IPS-NIHi7 (cell line): ENCODE results near the gene FAP.

Source experiments
- DNase-seq: peaks from one replicate; pipeline ENCODE4 v3.0.0; 2012; ENCODE audit warnings: mixed read lengths; ENCODE audit errors: extremely low spot score

FAP gene, protein sequence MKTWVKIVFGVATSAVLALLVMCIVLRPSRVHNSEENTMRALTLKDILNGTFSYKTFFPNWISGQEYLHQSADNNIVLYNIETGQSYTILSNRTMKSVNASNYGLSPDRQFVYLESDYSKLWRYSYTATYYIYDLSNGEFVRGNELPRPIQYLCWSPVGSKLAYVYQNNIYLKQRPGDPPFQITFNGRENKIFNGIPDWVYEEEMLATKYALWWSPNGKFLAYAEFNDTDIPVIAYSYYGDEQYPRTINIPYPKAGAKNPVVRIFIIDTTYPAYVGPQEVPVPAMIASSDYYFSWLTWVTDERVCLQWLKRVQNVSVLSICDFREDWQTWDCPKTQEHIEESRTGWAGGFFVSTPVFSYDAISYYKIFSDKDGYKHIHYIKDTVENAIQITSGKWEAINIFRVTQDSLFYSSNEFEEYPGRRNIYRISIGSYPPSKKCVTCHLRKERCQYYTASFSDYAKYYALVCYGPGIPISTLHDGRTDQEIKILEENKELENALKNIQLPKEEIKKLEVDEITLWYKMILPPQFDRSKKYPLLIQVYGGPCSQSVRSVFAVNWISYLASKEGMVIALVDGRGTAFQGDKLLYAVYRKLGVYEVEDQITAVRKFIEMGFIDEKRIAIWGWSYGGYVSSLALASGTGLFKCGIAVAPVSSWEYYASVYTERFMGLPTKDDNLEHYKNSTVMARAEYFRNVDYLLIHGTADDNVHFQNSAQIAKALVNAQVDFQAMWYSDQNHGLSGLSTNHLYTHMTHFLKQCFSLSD

DNA sequence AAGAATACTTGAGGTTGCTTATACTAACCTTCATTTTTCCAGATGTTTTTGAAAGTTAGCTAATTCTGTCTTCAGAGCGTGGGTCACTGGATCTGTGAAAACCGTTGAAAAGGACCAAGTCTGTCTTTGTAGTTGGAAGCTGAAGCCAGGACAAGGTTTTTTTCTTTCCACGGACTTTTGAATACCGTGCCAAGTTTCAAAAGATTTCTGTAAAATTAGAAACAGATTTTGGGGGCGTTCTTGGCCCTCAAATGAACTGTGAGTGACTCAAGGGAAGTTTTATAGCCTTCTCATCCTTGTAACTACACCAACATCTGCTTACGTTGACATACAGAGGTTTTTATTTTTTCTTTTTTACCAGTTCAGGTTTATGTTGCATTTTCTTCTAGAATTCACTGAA lies at the start of gene FAP:
FAP (minus strand) TSS at position 152 of the 400 bp plus-strand sequence; CDS start at position 34, 118 bp downstream.
- no peak for DNase-seq

DNA sequence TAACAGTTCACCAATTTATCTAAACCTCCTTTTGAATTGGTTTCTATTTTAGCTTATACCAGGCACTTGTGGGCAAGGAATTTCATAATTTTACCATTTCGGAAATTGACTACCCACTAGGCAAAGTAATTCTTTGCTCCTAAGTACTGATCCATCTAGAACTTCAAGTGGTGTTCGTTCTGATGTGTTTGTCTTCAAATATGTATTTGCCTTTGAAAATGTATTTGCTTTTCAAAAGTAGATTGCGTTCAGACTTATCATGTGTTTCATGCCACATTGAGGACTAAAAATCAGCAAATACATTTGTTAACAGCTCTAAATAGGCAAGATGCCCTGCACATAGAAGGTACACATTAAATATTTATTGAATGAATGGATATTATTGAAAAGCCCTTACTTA lies 48.5 kb upstream of the FAP start:
- DNase-seq = no peak

DNA sequence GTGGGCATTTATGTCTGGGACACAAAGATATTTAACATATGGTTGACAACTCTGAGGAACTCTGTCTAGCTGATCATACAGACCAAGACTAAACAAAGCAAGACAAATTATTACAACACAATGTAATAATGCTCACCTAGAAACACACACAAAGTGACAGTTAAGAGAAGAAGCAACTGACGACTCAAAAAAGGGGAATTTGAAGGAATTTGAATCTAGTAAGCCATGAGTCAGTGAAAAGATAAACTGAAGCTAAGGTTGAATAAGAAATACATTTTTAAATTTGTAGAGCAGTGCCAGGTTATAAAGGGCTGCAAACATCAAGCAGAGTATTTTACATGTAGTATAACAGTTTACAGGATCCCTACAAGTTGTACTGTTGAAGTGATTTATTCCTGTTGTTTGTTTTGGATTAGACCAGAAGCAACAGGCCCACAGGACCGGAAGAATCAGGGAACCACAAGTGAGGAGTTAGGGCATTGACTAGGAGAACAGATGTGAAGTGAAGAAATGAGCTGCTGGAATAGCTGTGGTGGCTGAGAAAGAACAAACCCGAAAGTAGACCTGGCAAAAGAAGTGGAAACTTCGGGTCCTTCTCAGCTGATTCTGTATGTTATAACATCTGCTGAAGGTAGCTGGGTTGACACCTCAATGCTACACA lies 39.6 kb upstream of the FAP start:
- no peak for DNase-seq

DNA sequence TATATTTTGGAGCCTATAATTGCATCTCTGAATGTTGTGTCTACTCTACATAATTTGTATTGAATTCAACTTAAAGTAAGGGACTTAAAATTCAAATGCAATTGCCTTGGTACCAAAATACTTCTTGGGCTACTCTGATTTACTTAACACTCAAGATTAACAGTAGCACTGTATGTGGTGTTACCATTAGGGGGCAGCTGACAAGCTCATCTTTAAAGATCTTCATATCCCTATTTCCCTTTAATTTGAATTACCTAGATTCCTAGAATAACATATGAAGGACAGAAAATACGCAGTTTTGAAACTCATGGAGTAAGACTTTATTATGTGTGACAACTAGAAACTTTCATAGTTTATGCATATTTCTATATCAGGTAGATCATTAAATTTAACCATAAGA lies 37.4 kb upstream of the FAP start:
- no peak for DNase-seq

DNA sequence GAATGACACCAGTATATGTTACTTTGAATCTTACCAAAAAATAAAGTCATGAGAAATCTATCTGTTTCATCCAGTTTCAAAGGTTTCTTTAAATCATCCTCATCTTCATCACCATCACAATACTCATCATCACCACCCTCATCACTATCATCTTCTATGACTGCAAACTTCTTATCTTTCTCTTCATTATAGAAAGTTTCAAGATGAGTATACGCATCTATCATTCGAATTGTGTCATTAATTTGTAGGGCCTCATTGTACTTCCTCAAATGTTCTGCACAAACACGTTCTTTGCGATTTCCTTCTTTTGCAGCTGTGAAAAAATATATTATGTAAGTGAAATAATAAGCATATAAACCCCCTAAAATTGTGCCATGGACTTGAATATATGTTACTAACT lies 34.1 kb upstream of the FAP start:
- no peak for DNase-seq

DNA sequence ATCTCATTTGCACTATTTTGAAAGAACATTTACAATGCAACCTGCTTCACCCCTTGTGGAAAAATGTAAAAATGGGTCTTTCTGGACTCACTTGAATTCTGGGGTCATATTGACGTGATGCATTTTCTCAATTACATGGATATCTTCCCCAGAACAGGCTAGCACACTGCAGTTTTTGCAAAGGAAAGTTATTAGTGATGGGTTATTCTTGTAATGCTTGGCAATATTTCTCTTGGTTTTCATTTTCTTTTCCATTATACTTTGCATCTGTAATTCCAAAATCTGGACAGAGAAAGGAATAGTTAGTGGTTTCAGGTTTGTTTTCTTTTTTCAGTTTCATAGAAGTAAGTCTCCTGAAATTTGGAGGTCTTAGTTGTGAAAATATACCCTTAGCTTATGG lies 24.8 kb upstream of the FAP start:
- DNase-seq = no peak

DNA sequence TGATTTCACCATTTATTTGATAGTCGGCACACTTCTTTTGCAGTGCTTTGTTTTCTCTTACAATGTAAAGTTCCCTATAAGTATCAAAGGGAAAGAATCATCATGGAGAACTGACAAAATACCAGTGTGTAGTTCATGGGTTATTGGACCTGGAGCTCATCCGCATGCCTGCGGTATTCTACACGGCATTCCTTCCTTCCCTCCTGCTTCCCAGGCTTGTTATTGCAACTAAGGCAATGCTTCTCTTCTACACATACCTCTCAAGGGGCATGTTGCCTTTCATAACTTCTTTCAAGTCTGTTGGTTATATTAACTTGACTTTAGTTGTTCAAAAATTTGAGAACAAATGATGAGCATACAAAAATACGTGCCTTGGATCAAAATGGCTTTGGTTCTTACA lies 24.3 kb upstream of the FAP start:
- no peak for DNase-seq

DNA sequence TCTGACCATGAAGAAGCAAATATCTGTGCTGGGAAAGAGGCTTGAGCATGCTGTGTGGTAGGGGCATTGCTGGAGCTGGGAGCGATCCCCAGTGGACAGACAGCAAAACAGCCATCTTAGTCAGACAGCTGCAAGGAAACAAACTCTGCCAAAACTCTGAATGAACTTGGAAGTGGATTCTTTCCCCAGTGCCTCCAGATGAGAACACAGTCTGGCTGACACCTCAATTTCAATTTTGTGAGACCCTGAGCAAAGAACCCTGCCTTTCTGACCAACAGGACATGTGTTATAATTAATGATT lies 23.2 kb upstream of the FAP start:
- no peak for DNase-seq

DNA sequence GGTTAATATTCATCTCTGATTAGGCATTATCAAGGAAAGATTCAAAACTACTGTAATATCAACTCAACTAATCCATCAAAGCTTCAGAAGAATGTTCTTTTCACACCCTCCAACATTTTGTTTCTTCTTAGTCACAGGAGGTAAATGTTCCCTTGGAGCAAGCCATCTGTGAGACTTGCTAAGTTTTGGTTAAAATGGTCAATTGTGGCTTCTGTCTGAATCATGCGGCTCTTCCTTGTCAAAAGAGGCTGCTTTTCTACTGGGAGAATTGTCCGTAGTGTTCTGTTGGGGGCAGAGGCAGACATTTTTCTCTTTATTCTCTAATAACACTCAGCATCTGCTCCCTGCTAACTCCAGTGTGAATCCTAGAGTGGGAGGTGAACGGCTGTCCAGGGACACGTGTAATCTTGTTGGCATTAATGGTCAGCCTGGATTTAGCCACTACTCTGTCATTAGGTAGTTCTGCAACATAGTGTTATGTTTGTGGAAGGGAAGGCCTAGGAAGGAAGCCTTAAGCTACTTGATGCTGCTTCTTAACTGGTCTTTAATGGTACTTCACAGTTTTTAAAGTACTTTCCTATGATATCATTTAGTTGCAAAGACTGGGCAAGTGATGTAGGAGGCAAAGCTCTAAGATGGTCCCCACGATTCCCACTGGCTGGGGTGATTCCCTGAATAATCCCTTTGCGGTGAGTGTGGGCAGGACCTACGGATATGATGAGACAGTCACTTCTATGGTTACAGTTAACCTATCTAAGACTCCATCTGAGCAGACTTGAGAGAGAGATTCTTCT lies 22.6 kb upstream of the FAP start:
- no peak for DNase-seq

DNA sequence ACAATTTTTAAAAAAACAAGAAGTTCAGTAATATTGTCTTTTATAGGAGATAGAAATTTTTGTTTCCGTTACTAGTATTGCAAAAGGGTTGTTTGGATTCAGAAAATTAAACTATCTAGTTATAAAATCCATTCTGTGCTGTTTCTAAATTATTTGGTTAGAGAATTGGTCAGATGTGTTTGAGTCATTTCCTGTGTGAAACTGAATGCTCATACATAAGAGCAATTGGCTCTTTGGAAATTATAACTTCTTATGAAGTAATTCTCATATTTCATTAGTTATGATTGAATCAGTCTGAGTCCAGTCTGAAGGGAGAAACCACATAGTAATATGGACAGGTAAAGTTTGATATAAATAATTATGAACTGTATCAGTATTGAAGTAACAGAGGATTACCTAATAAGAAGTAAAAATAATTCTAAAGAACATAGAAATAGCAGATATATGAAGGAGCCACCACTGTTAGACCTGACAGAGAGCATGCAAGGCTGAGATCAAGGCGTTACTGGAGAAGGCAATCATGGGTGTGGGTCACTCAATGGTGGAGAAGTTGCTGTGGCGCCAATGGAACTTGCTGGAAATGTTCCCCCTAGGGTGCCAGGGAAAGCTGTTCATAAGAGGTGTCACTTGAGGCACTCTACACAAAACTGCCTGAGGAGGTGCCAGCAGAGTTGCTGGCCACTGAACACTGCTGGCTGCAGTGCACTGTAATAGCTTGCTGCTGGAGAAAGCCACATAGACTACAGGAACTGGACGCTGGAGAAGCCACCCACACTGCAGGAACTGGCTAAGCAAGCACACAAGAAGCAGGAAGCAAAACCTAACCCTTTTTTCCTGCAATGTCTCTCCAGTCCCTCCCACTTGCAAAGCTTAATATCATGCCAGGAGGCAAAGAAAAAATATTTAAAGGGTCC lies 18.0 kb upstream of the FAP start:
- no peak for DNase-seq

DNA sequence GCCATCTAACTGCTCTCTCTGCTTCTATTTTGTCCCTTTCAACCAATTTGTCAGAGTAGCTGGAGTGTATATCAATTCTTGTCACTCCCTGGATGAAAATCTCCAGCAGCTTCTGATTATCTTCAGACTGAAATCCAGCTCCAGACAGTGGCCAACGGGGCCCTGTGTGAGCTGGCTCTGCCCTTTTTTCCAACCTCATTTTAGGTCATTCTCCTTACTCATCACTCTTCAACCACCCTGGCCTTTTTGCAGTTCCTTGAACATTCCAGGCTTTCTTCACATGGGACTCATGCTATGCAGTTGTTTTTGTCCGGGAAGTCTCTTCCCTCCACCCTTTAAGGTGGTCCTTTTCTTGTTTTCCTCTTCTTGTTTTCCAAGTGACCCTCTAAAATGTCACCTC lies 15.4 kb upstream of the FAP start:
- no peak for DNase-seq

DNA sequence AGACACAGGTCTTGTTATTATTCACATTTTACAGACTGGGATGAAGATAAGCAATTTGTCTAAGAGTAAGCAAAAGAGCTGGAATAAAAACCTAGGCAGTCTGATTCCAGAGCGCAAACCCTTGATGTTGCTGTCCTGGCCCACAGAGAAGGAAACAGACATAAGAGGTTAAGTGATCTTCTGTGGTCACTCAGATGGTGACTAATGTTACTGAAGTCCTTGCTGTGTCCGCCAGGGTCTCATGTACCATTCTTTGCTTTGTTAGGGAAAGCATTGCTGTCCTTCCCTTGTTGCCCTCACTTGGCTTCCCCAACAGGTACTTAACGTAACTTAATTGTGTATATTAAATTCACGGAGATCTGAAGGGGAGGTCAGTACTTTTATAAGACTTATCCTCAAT lies 14.9 kb upstream of the FAP start:
- no peak for DNase-seq

DNA sequence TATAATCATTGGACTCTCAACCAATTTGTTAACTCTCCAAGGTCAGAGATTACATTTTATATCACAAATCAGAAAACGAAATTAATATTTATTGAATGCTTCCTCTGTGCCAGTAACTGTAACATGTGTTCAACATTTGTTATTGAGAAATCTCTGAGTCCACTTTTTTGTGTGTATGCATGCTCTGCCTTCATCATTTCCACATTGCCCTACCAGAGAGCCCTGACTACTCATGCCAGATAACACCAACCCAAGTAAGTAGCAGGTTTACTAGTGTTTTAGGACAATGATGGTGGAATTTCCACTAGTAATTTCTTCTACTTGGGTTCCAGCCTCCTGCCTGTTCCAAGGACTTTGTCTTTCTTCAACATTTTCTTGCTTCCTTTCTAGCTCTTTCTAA lies 14.2 kb upstream of the FAP start:
- no peak for DNase-seq

DNA sequence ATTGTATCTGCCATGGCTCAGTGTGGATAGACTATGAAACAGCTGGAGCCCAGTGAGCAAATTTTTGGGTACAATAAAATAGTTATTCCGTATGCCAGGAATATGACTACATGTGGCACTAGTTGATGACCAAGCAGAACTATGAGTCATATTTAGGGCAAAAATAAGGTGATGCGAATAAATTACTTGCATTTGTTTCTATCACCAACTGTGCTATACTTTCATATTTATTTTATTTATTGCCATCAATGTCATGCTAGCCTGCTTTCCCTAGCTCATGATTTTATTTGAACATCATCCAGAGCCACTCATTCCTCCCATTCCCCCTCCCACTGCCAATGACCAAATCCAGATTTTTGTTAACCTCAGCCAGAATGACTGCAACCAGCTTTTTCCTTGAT lies 13.3 kb upstream of the FAP start:
- DNase-seq = no peak

DNA sequence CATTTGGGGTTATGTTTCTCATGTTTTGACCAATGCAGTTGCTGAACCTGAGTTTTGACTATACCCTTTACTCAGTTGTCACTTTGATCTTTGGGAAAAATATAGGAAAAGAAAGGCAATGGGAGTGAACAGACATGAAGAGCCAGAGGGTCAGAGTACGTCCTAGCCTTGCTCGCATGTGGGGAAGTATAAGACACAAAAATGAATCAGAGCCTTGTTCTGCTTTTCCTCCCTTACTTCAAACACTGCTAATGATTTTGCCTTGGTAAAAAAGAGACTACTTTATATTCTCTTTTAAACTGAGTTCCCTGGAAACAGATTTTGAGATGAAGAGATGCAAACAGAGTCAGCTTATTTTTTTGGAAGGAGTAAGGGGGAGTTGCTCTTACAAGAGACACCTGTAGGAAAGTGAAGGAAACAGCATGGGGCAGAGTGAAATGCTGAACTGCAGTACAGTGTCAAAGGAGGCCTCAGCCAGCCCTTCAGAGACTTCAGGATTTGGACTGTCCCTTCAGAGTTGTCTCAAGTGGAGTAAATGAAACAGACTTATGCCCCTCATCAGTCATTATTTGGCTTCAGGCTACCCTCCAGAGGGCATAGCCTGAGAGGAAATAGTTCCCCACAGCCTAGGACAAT lies 11.1 kb upstream of the FAP start:
- DNase-seq = no peak

DNA sequence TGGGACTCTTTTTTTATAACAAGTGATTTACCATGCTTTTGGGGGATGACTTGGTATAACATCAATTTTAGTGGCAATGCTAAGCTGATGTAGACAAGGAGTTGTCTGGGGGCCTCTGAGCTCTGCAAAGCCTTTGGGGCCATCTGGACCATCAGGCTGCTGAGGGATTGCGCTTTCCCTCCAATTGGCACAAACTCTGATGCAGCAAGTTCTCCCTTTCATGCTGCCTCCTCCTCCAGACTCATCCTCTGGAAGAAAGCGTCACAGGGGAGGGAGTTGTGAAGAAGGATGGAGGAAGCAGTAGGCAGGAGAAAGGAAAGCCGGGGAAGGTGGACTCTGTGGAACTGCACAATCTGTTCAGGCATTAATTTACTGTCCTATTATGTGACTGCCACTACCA lies 10.2 kb upstream of the FAP start:
- DNase-seq = no peak

DNA sequence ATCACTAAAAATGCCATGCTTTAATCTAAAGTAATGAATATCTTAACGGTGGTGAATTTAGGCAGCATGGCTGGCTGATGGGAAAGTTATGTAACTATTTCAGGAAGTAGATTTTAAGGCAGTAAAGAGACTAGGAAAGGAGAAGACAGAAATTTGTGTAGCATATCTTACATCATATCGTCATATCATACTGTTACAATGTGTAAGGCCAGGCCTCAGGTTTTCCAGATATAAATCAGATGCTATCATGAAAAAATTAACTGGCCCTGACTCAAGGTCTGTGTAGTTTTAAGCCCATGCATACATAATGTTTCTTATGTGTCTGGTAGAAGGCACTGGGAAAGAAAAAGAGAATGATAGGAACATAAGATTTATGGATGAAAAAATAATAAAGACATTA lies 8.9 kb upstream of the FAP start:
- no peak for DNase-seq

DNA sequence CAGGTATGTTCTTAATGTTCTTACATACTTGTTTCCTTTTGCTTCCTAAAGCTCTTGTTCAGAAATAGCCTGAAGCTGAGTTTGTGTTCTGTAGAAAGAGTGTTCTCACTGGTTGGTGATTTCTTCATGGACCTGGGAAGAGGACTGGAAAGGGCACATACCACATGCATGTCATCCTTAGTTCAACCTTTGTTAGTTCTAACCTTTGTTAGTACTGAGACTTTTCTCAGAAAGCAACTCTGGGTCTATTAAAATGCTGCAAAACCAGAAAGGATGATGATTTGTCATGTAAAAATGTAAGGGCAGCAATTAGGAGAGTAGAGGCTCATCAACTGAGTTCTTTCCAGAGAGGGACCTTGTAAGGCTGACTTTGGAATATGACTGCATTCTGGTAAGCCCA lies 2.5 kb upstream of the FAP start:
- DNase-seq = no peak

DNA sequence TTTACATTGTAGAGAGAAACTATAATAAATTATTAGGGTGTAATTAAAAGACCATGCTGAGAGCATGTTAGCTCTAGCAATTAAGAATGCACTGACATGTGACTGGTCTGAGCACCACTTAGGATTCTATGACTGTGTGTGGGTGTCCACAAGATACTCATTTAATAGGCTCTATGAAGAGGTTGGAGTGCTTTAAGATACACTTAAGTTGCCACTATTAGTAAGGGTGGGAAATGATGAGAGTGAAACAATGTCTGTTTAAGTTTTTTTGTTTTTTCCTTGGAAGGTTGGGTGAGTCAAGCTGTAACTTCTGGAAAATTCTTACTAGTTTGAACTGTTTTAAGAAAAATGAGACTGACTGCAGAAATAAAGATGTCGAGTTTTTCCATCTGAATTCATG lies 1.8 kb upstream of the FAP start:
- no peak for DNase-seq

DNA sequence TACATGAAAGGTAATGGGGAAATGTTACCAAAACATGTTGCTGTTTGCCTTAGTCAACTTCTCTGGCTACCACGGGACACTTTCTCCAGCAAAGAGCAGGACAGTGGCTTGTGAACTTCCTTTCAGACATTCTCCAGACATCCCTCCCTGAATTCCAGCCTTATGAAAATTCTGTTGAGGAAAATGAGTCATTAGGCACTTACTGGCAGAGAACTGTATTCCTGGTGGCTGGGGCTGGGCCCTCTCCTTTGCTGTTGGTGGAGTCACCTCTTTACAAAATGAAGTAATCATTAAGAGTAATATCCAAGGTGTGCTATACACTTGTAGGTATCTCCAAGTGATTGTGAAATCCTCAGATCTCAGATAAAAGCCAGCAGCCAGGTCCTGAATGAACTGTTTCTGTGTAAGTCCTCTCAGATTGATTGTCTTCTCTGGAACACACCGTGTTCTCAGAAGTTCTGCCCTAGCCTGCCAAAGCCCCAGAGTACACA lies 1.3 kb upstream of the FAP start:
- DNase-seq = no peak

DNA sequence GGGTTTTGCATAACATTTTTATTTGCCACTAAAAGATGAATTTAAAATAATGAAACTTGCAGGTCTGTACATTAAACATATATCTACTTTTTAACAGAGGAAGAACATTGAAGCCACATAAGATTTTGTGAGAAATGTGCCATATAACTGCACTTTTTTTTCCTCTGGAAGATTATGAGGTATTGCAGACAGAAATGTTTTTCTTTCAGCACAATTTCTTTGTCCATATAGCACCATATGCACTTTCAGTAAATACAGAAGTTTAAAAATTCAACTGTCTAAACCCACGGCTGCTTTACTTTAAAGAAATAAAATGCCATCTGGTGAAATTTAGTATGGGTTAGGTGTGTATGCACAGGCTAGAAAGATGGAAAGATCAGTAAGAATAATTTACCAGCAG lies 470 bp upstream of the FAP start:
- no peak for DNase-seq
